ENCODE data around the gene TRIM15. TPM values are rescaled to one million over a fixed set of nuclear protein-coding genes. Genes with fewer than 3 reads are reported as not detected.
A peak's percentile ranks its signal among the peaks of the same experiment; 100 is the strongest.

TRIM15 gene
- total and polyA plus RNA-seq, 2 donors (not counting 3 experiments of a cell fraction or from before 2014, with no cell fraction given): not detected

DNA sequence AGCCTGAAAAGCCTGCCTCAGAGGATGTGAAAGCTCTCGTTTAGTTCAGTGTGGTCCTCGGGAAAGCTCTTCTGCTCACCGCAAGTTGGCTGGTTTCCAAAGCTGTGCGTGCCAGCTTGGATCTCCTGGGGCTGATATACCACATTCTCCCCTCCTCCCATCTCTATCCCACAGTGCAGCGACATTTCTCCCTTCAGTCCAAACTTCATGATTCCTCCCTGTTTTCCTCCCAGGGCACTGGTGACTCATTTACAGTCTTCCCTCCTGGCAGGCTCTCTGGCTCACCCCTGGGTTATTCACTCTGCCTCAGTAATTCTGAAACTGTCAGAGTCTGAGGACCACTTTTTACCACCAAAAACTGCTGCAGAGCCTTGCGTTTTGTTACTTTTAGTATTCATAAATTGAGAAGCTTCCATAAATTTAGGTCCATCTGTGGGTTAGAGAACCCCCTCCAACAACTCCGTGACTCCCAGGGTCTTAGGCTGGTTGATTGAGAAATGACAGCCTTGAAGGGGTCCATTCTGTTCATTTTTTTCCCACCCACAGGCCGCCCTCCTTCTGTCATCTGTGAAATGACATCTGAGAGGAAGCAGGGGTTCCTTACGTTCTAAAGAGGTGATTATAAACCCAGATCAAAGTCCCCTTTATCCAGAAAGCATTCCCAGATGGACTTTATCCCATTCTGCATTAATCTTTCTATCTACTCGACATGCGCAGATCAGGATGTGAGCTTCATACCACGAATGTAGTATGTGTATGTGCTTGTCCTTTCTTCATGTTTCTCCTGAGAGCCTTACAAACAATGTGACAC lies 8.4 kb upstream of the TRIM15 start:
- intact Hi-C loops (cut with micrococcal nuclease): no loop called here
- H3K4me1 ChIP-seq (ENCODE audit: control insufficient read depth, extremely low read depth, insufficient read depth, low read length): peaks cover 8% of the 10 kb centered on the region
- peak; percentile 21 for DNase-seq (ENCODE audit: low read depth, low spot score)
- H3K9me1 ChIP-seq (replicated peaks; ENCODE audit: control insufficient read depth, extremely low read depth, insufficient read depth, low read length): no peaks in the 10 kb centered on the region
- no peak overlapping the region for H2AFZ ChIP-seq (ENCODE audit: low read depth, low read length)
- no peak for FAIRE-seq
- H3K79me2 ChIP-seq (ENCODE audit: control insufficient read depth, insufficient read depth, low read length): no peaks in the 10 kb centered on the region
- H3K4me3 ChIP-seq (replicated peaks in 1 of 3; ENCODE audit: insufficient read depth in 1 of 3, low read depth in 1 of 3, low read length in 3 of 3): no peak overlapping the region
- H3K27ac ChIP-seq (ENCODE audit: insufficient read depth, low read depth, low read length): no peak overlapping the region
- no peaks in the 10 kb centered on the region for H4K20me1 ChIP-seq (replicated peaks; ENCODE audit: control insufficient read depth, extremely low read depth, insufficient read depth, low read length)
- H3K9ac ChIP-seq (replicated peaks; ENCODE audit: extremely low read depth, insufficient read depth, low read length): no peak overlapping the region
- H3K4me2 ChIP-seq (ENCODE audit: insufficient read depth, low read length): no peak overlapping the region
- CTCF ChIA-PET: interaction anchor here (1.3 kb wide), 1 partner anchor 24 kb away, joined by 7 read pairs; no protein-coding TSS in a partner anchor
- H3K36me3 ChIP-seq (ENCODE audit: control insufficient read depth in 2 of 2, extremely low read depth in 1 of 2, insufficient read depth in 2 of 2, low read length in 2 of 2): no peaks in the 10 kb centered on the region
- BruUV-seq (replicated peaks): no TSS peak
- TF ChIP-seq JUN (IDR thresholded peaks at IDR 0.05; ENCODE audit: borderline replicate concordance, insufficient read depth, insufficient read length, low read depth): no peak
- peak; percentile 61 for TF ChIP-seq FOS (IDR thresholded peaks at IDR 0.05; ENCODE audit: borderline replicate concordance, insufficient read depth, low read length)
- no peak for TF ChIP-seq MYC (IDR thresholded peaks at IDR 0.05; ENCODE audit: low read depth, low read length)
- no peak for TF ChIP-seq POLR2AphosphoS5 (IDR thresholded peaks at IDR 0.05; ENCODE audit: insufficient read depth, low read depth, low read length)
- no peak for TF ChIP-seq GATA2 (IDR thresholded peaks at IDR 0.05; ENCODE audit: insufficient read depth, insufficient read length, low read depth, low read length)
- TF ChIP-seq EZH2 (IDR thresholded peaks at IDR 0.05; ENCODE audit: borderline replicate concordance, low read depth, low read length, severe bottlenecking): no peak
- POLR2A ChIA-PET: no interaction called here
- dilution Hi-C loops (cut with MboI; ENCODE audit: extremely low pct_ligation_motif_present, low sequenced_read_pairs): no loop called here
- H3K27me3 ChIP-seq (ENCODE audit: control insufficient read depth in 2 of 2, insufficient read depth in 2 of 2, low read length in 2 of 2): peaks cover 0 to 10% of the 10 kb centered on the region in 2 experiments
- no peaks in the 10 kb centered on the region for H3K9me3 ChIP-seq (replicated peaks; ENCODE audit: control insufficient read depth, insufficient read depth, low read length)

Data from endothelial cell of umbilical vein (primary cell).